Measurements from ENCODE around the gene ZNF101.
"Not testable (repeated sequence)": the region's sequence is repeated elsewhere in the genome, so short reads cannot be mapped to it uniquely, and the experiment has no call there.

The ZNF101 gene

GRCh38 chr19:19697589-19697988 is 28.9 kb downstream of the ZNF101 start:
- DNase-seq (ENCODE audit: low spot score), result no peak
- TF ChIP-seq CTCF (IDR thresholded peaks at IDR 0.05; ENCODE audit: extremely low read depth, missing control alignments), result no peak

- DNase-seq (ENCODE audit: low spot score), result not testable (repeated sequence)
Observed at GRCh38 chr19:19700493-19700892, 31.9 kb downstream of the ZNF101 start.

- no peak for DNase-seq (ENCODE audit: low spot score)
- no peak for TF ChIP-seq CTCF (IDR thresholded peaks at IDR 0.05; ENCODE audit: extremely low read depth, missing control alignments)
Observed at GRCh38 chr19:19704836-19705235, 36.2 kb downstream of the ZNF101 start.

- TF ChIP-seq CTCF (IDR thresholded peaks at IDR 0.05; ENCODE audit: extremely low read depth, missing control alignments), result no peak
- DNase-seq (ENCODE audit: low spot score), result no peak
Observed at GRCh38 chr19:19710506-19710905, 41.9 kb downstream of the ZNF101 start.

GRCh38 chr19:19711306-19711933 is 42.8 kb downstream of the ZNF101 start:
- DNase-seq (ENCODE audit: low spot score), result no peak

GRCh38 chr19:19711934-19712828 is 43.5 kb downstream of the ZNF101 start:
- DNase-seq (ENCODE audit: low spot score), result no peak
- no peak for TF ChIP-seq CTCF (IDR thresholded peaks at IDR 0.05; ENCODE audit: extremely low read depth, missing control alignments)

More at GRCh38 chr19:19711306-19711933, 42.8 kb downstream of the ZNF101 start:
- no peak for TF ChIP-seq CTCF (IDR thresholded peaks at IDR 0.05; ENCODE audit: extremely low read depth, missing control alignments)

GRCh38 chr19:19719798-19720197 is 51.2 kb downstream of the ZNF101 start:
- no peak for TF ChIP-seq CTCF (IDR thresholded peaks at IDR 0.05; ENCODE audit: extremely low read depth, missing control alignments)
- DNase-seq (ENCODE audit: low spot score), result no peak

Data from GM20000 (cell line).